ENCODE data around the gene PHACTR3. TPM values are rescaled to one million over a fixed set of nuclear protein-coding genes. Genes with fewer than 3 reads are reported as not detected.

The PHACTR3 gene
- total RNA-seq, 1 experiment from 2014 or later: 0.11 TPM

- Mint-ChIP-seq H3K4me1 (ENCODE audit: low read depth, unreplicated experiment) (peaks cover 10% of the 10 kb centered on the region), H3K36me3 (ENCODE audit: insufficient read depth, unreplicated experiment) (no peaks in the 10 kb centered on the region), H3K27ac (ENCODE audit: unreplicated experiment) (no peak overlapping the region), H3K27me3 (ENCODE audit: insufficient read depth, unreplicated experiment) (peaks cover 2% of the 10 kb centered on the region), H3K4me3 (ENCODE audit: unreplicated experiment) (no peak overlapping the region), H3K9me3 (ENCODE audit: unreplicated experiment) (peaks cover 43% of the 10 kb centered on the region)
- peak in 1 of 2 experiments; percentile 34 for DNase-seq
- ChIA-PET CTCF (interaction anchor here (1.1 kb wide), 2 partner anchors 19 to 48 kb away, joined by 4 to 5 read pairs; no protein-coding TSS in a partner anchor), POLR2A (no interaction called here)
- BruUV-seq (replicated peaks): no TSS peak
- peaks cover 15% of the 10 kb centered on the region for H3K9me3 ChIP-seq
- no peak overlapping the region for H3K4me3 ChIP-seq (ENCODE audit: low read depth, low read length)
- no peaks in the 10 kb centered on the region for H3K36me3 ChIP-seq (ENCODE audit: control insufficient read depth, insufficient read depth, low read length)
- intact Hi-C loops (cut with micrococcal nuclease; ENCODE audit: unreplicated experiment): no loop called here
- TF ChIP-seq, protein P1, sequence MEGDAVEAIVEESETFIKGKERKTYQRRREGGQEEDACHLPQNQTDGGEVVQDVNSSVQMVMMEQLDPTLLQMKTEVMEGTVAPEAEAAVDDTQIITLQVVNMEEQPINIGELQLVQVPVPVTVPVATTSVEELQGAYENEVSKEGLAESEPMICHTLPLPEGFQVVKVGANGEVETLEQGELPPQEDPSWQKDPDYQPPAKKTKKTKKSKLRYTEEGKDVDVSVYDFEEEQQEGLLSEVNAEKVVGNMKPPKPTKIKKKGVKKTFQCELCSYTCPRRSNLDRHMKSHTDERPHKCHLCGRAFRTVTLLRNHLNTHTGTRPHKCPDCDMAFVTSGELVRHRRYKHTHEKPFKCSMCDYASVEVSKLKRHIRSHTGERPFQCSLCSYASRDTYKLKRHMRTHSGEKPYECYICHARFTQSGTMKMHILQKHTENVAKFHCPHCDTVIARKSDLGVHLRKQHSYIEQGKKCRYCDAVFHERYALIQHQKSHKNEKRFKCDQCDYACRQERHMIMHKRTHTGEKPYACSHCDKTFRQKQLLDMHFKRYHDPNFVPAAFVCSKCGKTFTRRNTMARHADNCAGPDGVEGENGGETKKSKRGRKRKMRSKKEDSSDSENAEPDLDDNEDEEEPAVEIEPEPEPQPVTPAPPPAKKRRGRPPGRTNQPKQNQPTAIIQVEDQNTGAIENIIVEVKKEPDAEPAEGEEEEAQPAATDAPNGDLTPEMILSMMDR (IDR thresholded peaks at IDR 0.05; ENCODE audit: insufficient read depth in 1 of 2, low read depth in 1 of 2, low read length in 1 of 2, severe bottlenecking in 1 of 2, unreplicated experiment in 1 of 2): no peak
- H3K27me3 ChIP-seq (replicated peaks; ENCODE audit: control insufficient read depth, insufficient read depth, low read length): no peaks in the 10 kb centered on the region
- H3K4me1 ChIP-seq: peaks cover 11% of the 10 kb centered on the region
Measured at GRCh38 chr20:59802471-59803221, 198.3 kb downstream of the PHACTR3 start.

GRCh38 chr20:59804347-59804746 lies 200.0 kb downstream of the PHACTR3 start:
- no TSS peak for BruUV-seq (replicated peaks)
- H3K4me3 Mint-ChIP-seq (ENCODE audit: unreplicated experiment): no peak overlapping the region
- H3K27me3 Mint-ChIP-seq (ENCODE audit: insufficient read depth, unreplicated experiment): no peaks in the 10 kb centered on the region
- no peaks in the 10 kb centered on the region for H3K27me3 ChIP-seq (replicated peaks; ENCODE audit: control insufficient read depth, insufficient read depth, low read length)
- DNase-seq: peak in 1 of 2 experiments; percentile 7
- H3K4me1 ChIP-seq: peaks cover 11% of the 10 kb centered on the region
- no peak overlapping the region for H3K27ac Mint-ChIP-seq (ENCODE audit: unreplicated experiment)
- intact Hi-C loops (cut with micrococcal nuclease; ENCODE audit: unreplicated experiment): no loop called here
- H3K9me3 ChIP-seq: peaks cover 15% of the 10 kb centered on the region
- H3K9me3 Mint-ChIP-seq (ENCODE audit: unreplicated experiment): peaks cover 33% of the 10 kb centered on the region
- TF ChIP-seq, protein P1 (IDR thresholded peaks at IDR 0.05; ENCODE audit: insufficient read depth in 1 of 2, low read depth in 1 of 2, low read length in 1 of 2, severe bottlenecking in 1 of 2, unreplicated experiment in 1 of 2): no peak
- H3K4me1 Mint-ChIP-seq (ENCODE audit: low read depth, unreplicated experiment): peaks cover 10% of the 10 kb centered on the region
- H3K36me3 ChIP-seq (ENCODE audit: control insufficient read depth, insufficient read depth, low read length): no peaks in the 10 kb centered on the region
- H3K36me3 Mint-ChIP-seq (ENCODE audit: insufficient read depth, unreplicated experiment): no peaks in the 10 kb centered on the region
- POLR2A ChIA-PET: no interaction called here
- H3K4me3 ChIP-seq (ENCODE audit: low read depth, low read length): no peak overlapping the region
- CTCF ChIA-PET: no interaction called here

DNA sequence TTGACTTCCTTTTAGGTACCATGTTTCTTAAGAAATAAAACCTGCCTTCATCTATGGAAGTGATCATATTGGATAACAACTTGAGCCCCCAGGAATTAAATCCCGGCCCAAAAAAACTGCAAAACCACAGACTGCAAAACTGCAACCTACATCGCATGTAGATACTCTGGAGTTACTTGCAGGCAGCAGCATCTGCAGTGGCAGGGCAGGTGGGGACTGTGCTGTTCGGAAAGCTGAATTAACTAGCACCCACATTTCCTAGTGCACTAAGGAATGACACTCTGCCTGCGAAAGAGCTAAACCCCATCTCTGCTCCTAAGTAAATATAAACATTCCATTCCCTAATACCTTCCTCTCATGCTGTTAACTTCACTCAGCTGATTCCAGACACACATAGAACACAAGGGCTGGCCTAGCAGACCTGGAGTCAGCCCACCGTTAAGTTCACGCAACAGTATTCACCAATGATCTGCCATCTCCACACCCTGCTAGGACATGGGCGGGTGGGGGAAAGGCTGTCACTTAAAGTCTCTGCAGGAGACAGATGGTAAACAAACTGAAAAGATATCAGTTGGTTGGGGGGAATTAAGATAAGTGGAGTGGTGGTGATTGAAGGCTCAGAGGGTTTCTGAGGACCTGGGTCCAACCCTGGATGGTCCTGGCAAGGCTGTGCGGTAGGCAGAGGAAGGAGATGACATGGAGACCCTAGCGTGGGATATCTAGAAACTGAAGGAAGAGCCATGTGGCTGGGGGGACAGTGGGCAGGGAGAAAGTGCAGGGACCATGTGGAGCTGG lies 200.7 kb downstream of the PHACTR3 start:
- Mint-ChIP-seq H3K27ac (ENCODE audit: unreplicated experiment) (no peak overlapping the region), H3K9me3 (ENCODE audit: unreplicated experiment) (peaks cover 25% of the 10 kb centered on the region), H3K4me3 (ENCODE audit: unreplicated experiment) (no peak overlapping the region), H3K4me1 (ENCODE audit: low read depth, unreplicated experiment) (peaks cover 10% of the 10 kb centered on the region), H3K27me3 (ENCODE audit: insufficient read depth, unreplicated experiment) (no peaks in the 10 kb centered on the region), H3K36me3 (ENCODE audit: insufficient read depth, unreplicated experiment) (no peaks in the 10 kb centered on the region)
- TF ChIP-seq, protein P1 (IDR thresholded peaks at IDR 0.05; ENCODE audit: insufficient read depth in 1 of 2, low read depth in 1 of 2, low read length in 1 of 2, severe bottlenecking in 1 of 2, unreplicated experiment in 1 of 2): no peak
- peaks cover 11% of the 10 kb centered on the region for H3K9me3 ChIP-seq
- peak in 1 of 2 experiments; percentile 37 for DNase-seq
- no TSS peak for BruUV-seq (replicated peaks)
- intact Hi-C loops (cut with micrococcal nuclease; ENCODE audit: unreplicated experiment): no loop called here
- ChIA-PET POLR2A (no interaction called here), CTCF (no interaction called here)
- no peaks in the 10 kb centered on the region for H3K36me3 ChIP-seq (ENCODE audit: control insufficient read depth, insufficient read depth, low read length)
- H3K4me3 ChIP-seq (ENCODE audit: low read depth, low read length): no peak overlapping the region
- H3K4me1 ChIP-seq: peaks cover 11% of the 10 kb centered on the region
- no peaks in the 10 kb centered on the region for H3K27me3 ChIP-seq (replicated peaks; ENCODE audit: control insufficient read depth, insufficient read depth, low read length)
